Middle frontal gyrus (tissue), 1 donor: ENCODE results near the gene PLCH1.
"Not testable (repeated sequence)": the region's sequence is repeated elsewhere in the genome, so short reads cannot be mapped to it uniquely, and the experiment has no call there.

Experiments used
- DNase-seq: peaks from one replicate; pipeline ENCODE4 v3.0.0-alpha.2; 2015; ENCODE audit warnings: low spot score; ENCODE audit errors: extremely low spot score

PLCH1 gene

GRCh38 chr3:155646128-155646527 is 98.7 kb downstream of the PLCH1 start:
- no peak for DNase-seq

GRCh38 chr3:155643581-155644165 is 101.2 kb downstream of the PLCH1 start:
- no peak for DNase-seq

GRCh38 chr3:155641956-155642355 is 102.9 kb downstream of the PLCH1 start:
- DNase-seq: no peak

GRCh38 chr3:155640098-155640497 is 104.8 kb downstream of the PLCH1 start:
- DNase-seq: no peak

- DNase-seq: no peak
Observed at GRCh38 chr3:155639462-155640055, 105.3 kb downstream of the PLCH1 start.

GRCh38 chr3:155638461-155638860 is 106.4 kb downstream of the PLCH1 start:
- not testable (repeated sequence) for DNase-seq

GRCh38 chr3:155637567-155637966 is 107.3 kb downstream of the PLCH1 start:
- no peak for DNase-seq

- no peak for DNase-seq
Observed at GRCh38 chr3:155635056-155635455, 109.8 kb downstream of the PLCH1 start.

- DNase-seq: no peak
Observed at GRCh38 chr3:155634121-155634719, 110.7 kb downstream of the PLCH1 start.

- DNase-seq: no peak
Observed at GRCh38 chr3:155631323-155632019, 113.4 kb downstream of the PLCH1 start.

GRCh38 chr3:155629556-155629955 is 115.3 kb downstream of the PLCH1 start:
- DNase-seq: no peak

- DNase-seq: no peak
Observed at GRCh38 chr3:155629056-155629455, 115.8 kb downstream of the PLCH1 start.

GRCh38 chr3:155622647-155623046 is 122.2 kb downstream of the PLCH1 start:
- DNase-seq: not testable (repeated sequence)

- not testable (repeated sequence) for DNase-seq
Observed at GRCh38 chr3:155620552-155620951, 124.3 kb downstream of the PLCH1 start.

GRCh38 chr3:155619118-155619915 is 125.6 kb downstream of the PLCH1 start:
- no peak for DNase-seq

GRCh38 chr3:155618543-155618942 is 126.3 kb downstream of the PLCH1 start:
- DNase-seq: no peak

GRCh38 chr3:155617346-155617925 is 127.4 kb downstream of the PLCH1 start:
- DNase-seq: no peak

GRCh38 chr3:155615141-155615540 is 129.7 kb downstream of the PLCH1 start:
- DNase-seq: not testable (repeated sequence)

- not testable (repeated sequence) for DNase-seq
Observed at GRCh38 chr3:155614410-155614809, 130.5 kb downstream of the PLCH1 start.

- DNase-seq: no peak
Observed at GRCh38 chr3:155611456-155611855, 133.4 kb downstream of the PLCH1 start.

GRCh38 chr3:155609586-155609985 is 135.3 kb downstream of the PLCH1 start:
- no peak for DNase-seq
